NCI-H748 (cell line): Measurements from ENCODE around the gene NCAM1.

Experiments
- DNase-seq: peaks from one replicate; lab custom pipeline; 2025; ENCODE audit not compliant: unreplicated experiment; lab: John Stamatoyannopoulos, UW

NCAM1 gene

GRCh38 chr11:113247221-113247620 lies 286.0 kb downstream of the NCAM1 start:
- no peak for DNase-seq

DNA sequence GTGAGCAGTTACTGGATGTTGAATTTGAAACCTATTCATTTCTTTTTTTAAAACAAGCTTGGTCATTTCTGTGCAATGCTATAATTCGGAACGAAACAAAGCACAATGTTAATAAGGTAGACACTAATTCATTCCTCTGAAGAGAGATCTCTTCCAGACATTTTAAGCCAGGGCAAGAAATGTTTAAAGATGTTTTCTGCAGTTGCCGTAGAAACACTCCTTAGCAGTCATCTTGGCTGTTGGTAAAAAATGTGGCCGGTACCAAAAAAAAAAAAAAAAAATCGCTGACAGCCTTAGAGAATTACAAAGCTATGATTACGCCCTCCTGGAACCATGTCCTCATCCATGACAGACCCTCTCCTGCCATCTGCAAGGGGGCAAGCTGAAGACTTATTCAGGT lies 286.7 kb downstream of the NCAM1 start:
- DNase-seq, result no peak

DNA sequence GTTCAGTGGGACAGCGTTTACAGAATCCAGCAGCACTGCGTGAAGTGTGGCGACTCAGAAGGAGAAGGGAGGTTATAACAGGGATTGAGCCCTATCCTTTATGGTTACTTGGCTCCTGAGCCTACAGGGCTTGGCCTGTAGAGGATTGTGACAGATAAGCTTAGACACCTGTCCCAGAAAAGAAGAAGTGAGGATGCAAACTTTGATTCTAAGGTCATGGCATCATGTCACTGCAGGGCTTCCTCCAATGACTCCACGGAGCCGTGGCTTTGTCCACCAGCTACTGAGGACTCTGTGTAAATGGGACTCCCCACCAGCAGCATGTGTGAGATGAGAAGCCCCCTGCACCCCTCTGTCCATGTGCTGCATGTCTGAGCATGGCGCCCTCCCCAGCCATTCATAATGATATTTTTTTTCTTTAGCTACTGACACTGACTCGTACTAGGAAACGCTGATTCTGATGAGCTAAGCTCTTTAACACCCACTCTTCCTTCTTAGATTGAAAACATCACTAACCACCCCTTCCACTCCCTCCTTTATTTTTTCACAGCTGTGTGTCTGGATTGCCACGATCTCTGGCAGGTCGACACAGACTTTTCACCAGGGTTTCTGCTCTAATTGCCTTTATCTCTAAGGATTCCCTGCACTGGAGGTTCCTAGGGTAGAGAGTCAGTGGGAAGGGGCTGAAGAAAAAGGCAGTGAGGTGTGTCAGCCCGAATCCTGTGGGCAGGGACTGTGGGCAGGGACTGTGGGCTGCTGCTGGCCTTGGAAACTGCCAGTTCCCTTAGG lies 287.7 kb downstream of the NCAM1 start:
- DNase-seq, result no peak

- no peak for DNase-seq
Measured at GRCh38 chr11:113249491-113249763, 288.2 kb downstream of the NCAM1 start.

DNA sequence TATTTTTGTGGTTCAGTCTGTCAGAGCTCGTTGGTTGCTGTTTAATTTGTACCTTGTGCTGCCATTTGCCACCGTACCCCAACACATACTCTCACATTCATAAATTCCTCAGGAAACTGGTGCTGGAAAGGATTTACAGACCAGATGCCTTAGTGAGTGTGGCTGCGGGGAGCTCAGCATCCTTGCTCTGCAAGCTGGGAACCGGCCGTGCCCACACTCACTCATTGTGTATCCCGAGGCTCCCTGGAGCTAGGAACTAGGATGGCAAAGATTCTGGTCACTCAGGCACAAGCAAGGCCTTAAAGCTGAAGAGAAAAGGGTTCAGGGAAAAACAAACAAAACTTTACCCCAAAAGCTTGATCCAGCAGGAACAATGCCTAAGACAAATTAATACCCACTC lies 288.6 kb downstream of the NCAM1 start:
- no peak for DNase-seq

DNA sequence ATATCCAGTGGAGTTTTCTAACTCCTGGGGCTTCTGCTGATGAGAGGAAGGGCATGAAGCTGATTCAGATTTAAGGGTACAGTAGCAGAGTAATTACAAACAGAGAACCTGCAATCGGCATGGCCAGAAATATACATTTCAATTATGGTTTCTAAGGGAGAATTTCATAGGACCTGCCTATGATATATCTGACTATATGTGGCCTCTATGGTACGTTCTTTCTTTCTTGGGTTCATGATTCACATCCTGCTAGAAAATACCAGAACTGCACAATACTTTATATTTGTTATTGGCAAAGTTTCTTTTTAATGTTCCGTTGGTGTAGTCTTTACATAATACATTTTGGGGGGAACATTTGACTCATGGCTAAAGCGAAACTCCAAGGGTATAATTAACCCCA lies 290.1 kb downstream of the NCAM1 start:
- DNase-seq, result no peak

- DNase-seq, result no peak
Measured at GRCh38 chr11:113253406-113253805, 292.2 kb downstream of the NCAM1 start.

DNA sequence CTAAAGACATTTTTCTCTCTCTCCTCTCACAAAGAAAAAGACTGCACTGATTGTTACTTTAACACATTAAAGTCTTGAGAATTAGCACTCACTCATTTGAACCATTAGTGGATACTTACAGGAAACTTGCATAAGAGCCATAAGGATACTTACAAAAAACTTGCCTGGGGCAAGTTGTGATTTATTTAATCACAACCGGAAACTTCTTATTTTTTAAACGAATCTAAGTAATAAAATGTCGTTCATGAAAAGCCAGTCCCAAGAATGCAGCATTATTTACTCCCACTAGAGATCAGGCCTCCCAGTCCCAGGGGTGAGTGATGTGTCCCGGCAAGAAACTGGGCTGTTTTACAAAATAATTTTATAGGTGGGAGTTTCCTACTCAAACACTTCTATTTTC lies 293.9 kb downstream of the NCAM1 start:
- no peak for DNase-seq

- DNase-seq, result no peak
Measured at GRCh38 chr11:113255741-113256140, 294.5 kb downstream of the NCAM1 start.

DNA sequence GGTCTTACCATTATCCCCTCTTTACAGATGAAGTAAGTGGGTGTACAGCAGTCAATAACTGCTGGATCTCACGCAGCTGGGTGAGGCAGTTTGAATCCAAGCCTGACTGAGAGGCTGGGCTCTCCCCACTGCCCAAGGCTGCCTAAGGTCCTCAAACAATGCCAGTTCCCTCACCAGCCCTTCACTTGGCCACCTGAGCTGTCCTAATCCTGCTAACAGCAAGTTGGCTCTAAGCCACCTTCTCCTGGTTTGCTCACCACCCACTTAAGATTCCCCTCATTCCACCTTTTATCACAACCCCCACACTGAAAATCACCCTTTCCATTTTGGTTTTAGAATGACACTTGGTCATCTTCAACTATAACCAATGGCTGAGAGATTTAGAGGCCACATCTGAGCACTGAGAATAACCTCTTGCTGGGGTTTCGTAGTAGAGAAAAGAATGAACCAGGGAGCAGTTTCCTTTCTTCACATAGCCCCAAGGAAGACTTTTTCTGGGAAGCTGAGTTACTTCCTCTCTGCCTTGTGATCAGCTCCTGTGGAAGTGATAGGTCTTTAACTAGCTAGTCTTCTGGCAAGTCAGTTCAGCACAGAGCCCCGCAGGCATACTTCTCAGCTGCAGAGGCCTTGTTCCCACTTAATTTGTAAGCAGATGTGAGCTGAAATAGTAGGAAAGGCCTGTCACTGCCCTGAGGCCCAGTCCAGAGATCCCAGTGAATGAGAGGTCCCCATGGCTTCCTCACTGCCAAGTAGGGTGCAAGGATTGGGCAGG lies 295.4 kb downstream of the NCAM1 start:
- no peak for DNase-seq

GRCh38 chr11:113260096-113260425 lies 298.8 kb downstream of the NCAM1 start:
- DNase-seq, result no peak

DNA sequence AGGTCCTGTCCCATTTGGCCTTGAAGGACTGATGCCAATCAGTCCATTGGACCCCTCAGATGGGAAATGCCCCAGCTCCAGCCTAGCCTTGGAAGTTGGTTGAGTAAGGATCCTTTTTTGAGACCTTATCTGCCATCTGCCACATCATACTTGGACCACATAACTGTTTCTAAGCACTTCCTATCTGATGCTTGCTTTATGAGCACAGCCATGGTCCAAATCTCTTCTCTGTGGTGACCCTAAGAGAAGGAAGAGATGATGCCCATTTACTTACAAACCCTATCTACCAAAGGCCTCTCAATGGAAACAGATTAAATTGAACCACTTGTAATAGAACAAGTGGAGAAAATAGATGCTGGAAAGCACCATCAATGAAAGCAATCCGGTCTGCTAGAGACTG lies 299.3 kb downstream of the NCAM1 start:
- DNase-seq, result no peak

GRCh38 chr11:113261709-113262475 lies 300.7 kb downstream of the NCAM1 start:
- no peak for DNase-seq

DNA sequence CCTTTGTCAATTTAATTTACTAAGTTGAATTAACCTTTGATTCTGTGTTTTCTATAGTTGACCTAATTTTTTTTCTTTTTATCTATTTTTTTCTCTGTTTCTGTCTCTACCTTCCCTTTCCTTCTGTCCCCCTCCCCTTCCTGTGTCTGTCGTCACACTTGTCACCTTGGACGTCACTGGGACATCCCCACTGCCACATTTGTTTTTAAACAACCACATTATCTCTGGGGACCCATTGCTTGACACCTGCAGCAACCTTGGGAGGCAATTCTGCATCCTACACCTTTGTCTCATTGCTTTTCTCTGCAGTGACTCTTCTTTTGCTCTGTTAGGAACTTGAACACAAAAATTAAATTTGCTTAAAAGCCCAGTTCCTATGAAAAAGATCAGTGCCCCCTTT lies 301.4 kb downstream of the NCAM1 start:
- DNase-seq, result no peak

DNA sequence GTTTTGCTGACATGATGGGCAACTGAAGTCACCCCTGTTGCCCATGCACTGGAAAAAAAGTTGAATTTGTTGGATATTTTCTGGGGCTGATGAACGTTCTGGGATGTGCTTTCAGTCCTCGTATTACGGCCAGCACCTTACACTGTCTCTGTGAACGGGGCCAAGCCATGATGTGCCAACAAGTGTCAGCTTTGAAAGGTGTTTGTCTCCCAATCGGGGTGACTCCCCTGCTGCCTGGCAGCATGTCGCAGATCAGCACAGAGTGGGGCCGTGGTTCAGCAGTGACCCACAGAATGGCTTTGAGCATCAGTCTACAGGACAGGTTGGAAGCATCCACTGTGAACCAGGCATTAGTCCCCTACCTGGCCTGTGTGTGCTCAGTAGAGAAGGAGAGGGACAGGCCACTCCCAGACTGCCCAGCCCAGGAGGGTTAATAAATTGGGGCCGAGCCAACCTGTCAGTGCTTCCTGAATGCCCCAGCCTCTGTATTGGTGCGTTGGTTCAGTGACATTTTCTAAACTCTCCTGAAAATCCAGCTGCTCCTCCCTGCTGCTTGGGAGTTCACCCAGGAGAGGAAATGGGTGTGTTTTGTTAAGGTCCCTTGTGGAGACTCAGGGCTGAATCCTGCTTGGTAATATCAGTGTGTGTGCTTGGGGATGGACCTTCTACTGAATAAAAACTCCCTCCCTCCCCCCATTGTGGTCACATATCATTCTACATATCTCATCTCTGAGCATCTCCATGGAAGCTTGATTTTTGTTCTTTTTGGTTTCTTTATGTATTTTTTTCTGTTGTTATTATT lies 302.4 kb downstream of the NCAM1 start:
- DNase-seq, result no peak

DNA sequence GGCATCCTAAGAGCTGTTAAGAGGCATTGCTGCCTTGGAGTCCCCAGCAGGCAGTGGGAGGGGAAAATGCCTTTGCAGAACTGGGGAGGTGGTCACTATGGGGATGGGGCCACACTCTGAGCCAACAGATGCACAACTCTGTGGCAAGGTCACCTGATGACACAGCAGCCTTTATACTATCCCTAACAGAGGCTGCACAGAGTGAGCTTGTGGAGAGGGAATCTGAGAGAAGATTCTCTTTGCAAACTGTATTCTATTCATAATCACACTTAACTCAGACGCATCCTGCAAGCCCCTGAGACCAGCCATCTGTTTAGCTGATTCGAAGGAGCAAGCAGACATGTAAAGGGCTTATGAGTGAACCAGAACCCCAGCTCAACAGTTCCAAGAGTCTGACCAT lies 304.1 kb downstream of the NCAM1 start:
- DNase-seq, result no peak

DNA sequence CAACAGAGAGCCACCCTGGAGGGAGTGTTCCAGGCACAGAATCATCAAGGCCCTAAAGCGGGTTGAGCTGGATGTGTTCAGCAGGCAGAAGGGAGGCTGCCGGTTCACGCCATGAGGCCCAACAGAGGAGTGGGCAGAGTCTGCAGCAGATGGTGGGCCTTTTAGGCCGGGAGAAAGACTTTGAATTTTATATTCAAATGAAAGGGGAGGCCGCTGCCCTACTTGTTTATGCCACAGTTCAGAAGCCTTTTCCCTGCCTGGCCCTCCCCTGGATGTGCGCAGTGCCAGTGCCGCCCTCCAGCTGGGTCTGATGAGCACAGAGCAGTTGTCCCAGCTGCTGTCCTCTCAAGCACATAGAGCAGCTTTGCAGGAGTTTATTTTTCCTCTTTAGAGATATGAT lies 306.3 kb downstream of the NCAM1 start:
- no peak for DNase-seq

DNA sequence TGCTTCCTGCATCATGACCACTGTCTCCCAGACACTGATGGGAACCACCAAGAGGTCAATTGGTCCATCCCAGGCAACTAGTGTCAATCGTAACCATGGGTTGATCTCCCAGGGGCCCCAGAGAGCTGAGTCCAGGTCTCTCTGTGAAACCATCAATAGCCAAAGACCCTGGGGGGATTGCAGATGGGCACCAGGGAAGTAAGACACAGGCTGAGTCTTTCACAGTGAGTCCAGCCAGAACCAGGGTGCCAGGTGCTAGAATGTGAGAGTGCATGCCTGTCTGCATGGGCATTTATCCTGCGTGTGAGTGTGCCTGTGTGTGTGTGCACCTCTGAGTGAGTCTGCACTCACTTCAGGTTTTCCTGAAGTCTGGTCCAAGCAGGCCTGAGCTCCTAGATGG lies 307.9 kb downstream of the NCAM1 start:
- DNase-seq, result no peak

- no peak for DNase-seq
Measured at GRCh38 chr11:113269636-113270035, 308.4 kb downstream of the NCAM1 start.

DNA sequence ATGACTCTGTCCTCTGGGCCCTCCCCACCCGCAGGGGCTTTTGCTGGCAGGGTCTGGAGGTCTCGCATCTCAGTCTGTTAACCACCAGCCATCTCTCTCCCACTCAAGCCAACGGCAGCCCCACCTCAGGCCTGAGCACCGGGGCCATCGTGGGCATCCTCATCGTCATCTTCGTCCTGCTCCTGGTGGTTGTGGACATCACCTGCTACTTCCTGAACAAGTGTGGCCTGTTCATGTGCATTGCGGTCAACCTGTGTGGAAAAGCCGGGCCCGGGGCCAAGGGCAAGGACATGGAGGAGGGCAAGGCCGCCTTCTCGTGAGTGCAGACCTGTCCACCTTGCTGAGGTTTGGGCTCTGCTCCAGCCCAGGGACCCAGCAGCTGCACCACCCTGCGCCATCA lies 308.9 kb downstream of the NCAM1 start:
- no peak for DNase-seq

GRCh38 chr11:113271551-113272245 lies 310.5 kb downstream of the NCAM1 start:
- DNase-seq, result no peak
